Nephron (organoid): ENCODE results near the gene SRD5A1.

Experiments
- H3K27ac Mint-ChIP-seq, 3 experiments: 2 replicates each; pipeline ENCODE4 v1.8.0; 2020; ENCODE audit warnings: mixed read lengths in 3 of 3, mild to moderate bottlenecking in 2 of 3, moderate library complexity in 1 of 3
- H3K27me3 Mint-ChIP-seq: 2 replicates; pipeline ENCODE4 v1.8.0; 2021; ENCODE audit warnings: low read depth, mild to moderate bottlenecking, moderate library complexity, mixed read lengths
- H3K36me3 Mint-ChIP-seq: 2 replicates; pipeline ENCODE4 v1.8.0; 2020; ENCODE audit warnings: low read depth, mixed read lengths
- H3K4me1 Mint-ChIP-seq: 2 replicates; pipeline ENCODE4 v1.8.0; 2020; ENCODE audit warnings: mixed read lengths
- H3K4me3 Mint-ChIP-seq, 3 experiments: 2 replicates each; pipeline ENCODE4 v1.8.0; 2020; ENCODE audit warnings: mild to moderate bottlenecking in 3 of 3, mixed read lengths in 3 of 3, moderate library complexity in 2 of 3
- H3K9me3 Mint-ChIP-seq: 2 replicates; pipeline ENCODE4 v1.8.0; 2020; ENCODE audit warnings: mixed read lengths
- CTCF ChIP-seq, 3 experiments: fragments of 200-600 bp; sonication (generic); IDR thresholded peaks; one replicate each; pipeline ENCODE4 v1.5.0; 2021; ENCODE audit warnings: antibody characterized with exemption in 3 of 3; ENCODE audit not compliant: unreplicated experiment in 3 of 3

Gene SRD5A1

GRCh38 chr5:6586647-6587042 is 46.6 kb upstream of the SRD5A1 start:
- no peak for TF ChIP-seq CTCF (IDR thresholded peaks at IDR 0.05; ENCODE audit: unreplicated experiment in 3 of 3)
- peaks cover 41% of the 10 kb centered on the region for H3K27me3 Mint-ChIP-seq
- peaks cover 14% of the 10 kb centered on the region for H3K4me1 Mint-ChIP-seq
- no peak overlapping the region for H3K4me3 Mint-ChIP-seq
- no peaks in the 10 kb centered on the region for H3K9me3 Mint-ChIP-seq
- no peaks in the 10 kb centered on the region for H3K36me3 Mint-ChIP-seq
- no peak overlapping the region for H3K27ac Mint-ChIP-seq

- TF ChIP-seq CTCF (IDR thresholded peaks at IDR 0.05; ENCODE audit: unreplicated experiment in 3 of 3): no peak
- no peaks in the 10 kb centered on the region for H3K9me3 Mint-ChIP-seq
- peaks cover 9% of the 10 kb centered on the region for H3K4me1 Mint-ChIP-seq
- no peak overlapping the region for H3K4me3 Mint-ChIP-seq
- H3K36me3 Mint-ChIP-seq: no peaks in the 10 kb centered on the region
- no peak overlapping the region for H3K27ac Mint-ChIP-seq
- peaks cover 36% of the 10 kb centered on the region for H3K27me3 Mint-ChIP-seq
Measured at GRCh38 chr5:6587171-6587570, 46.1 kb upstream of the SRD5A1 start.

- no peak for TF ChIP-seq CTCF (IDR thresholded peaks at IDR 0.05; ENCODE audit: unreplicated experiment in 3 of 3)
- H3K4me1 Mint-ChIP-seq: no peaks in the 10 kb centered on the region
- no peak overlapping the region for H3K4me3 Mint-ChIP-seq
- H3K36me3 Mint-ChIP-seq: peaks cover 9% of the 10 kb centered on the region
- H3K27ac Mint-ChIP-seq: no peak overlapping the region
- no peaks in the 10 kb centered on the region for H3K9me3 Mint-ChIP-seq
- H3K27me3 Mint-ChIP-seq: peaks cover 15% of the 10 kb centered on the region
Measured at GRCh38 chr5:6590581-6590980, 42.7 kb upstream of the SRD5A1 start.

GRCh38 chr5:6591671-6592288 is 41.5 kb upstream of the SRD5A1 start:
- Mint-ChIP-seq H3K36me3 (peaks cover 19% of the 10 kb centered on the region), H3K4me1 (no peaks in the 10 kb centered on the region), H3K4me3 (no peak overlapping the region), H3K9me3 (no peaks in the 10 kb centered on the region), H3K27me3 (peaks cover 7% of the 10 kb centered on the region), H3K27ac (no peak overlapping the region)
- TF ChIP-seq CTCF (IDR thresholded peaks at IDR 0.05; ENCODE audit: unreplicated experiment in 3 of 3): no peak

- H3K4me1 Mint-ChIP-seq: no peaks in the 10 kb centered on the region
- TF ChIP-seq CTCF (IDR thresholded peaks at IDR 0.05; ENCODE audit: unreplicated experiment in 3 of 3): no peak
- no peak overlapping the region for H3K4me3 Mint-ChIP-seq
- H3K9me3 Mint-ChIP-seq: no peaks in the 10 kb centered on the region
- peaks cover 3% of the 10 kb centered on the region for H3K27me3 Mint-ChIP-seq
- H3K36me3 Mint-ChIP-seq: peaks cover 27% of the 10 kb centered on the region
- no peak overlapping the region for H3K27ac Mint-ChIP-seq
Measured at GRCh38 chr5:6592601-6593000, 40.6 kb upstream of the SRD5A1 start.
